Skeletal muscle satellite cell (primary cell): ENCODE data around the gene GNG12.
A peak's percentile ranks its signal among the peaks of the same experiment; 100 is the strongest.

Source experiments
- H3K27me3 ChIP-seq: 2 replicates; pipeline ENCODE4 v1.7.0; 2013; ENCODE audit warnings: low read length; ENCODE audit not compliant: control insufficient read depth, insufficient read depth
- H3K36me3 ChIP-seq: 2 replicates; pipeline ENCODE4 v1.7.0; 2013; ENCODE audit warnings: mild to moderate bottlenecking, control low read depth, low read length; ENCODE audit not compliant: insufficient read depth
- H3K4me1 ChIP-seq: 2 replicates; pipeline ENCODE4 v1.7.0; 2013; ENCODE audit warnings: low read length; ENCODE audit not compliant: control insufficient read depth, insufficient read depth
- H3K4me2 ChIP-seq: 2 replicates; pipeline ENCODE4 v1.7.0; 2013; ENCODE audit warnings: mild to moderate bottlenecking, low read length
- H3K4me3 ChIP-seq: 2 replicates; pipeline ENCODE4 v1.7.0; 2013; ENCODE audit warnings: low read length
- H3K9ac ChIP-seq: 2 replicates; pipeline ENCODE4 v1.7.0; 2013; ENCODE audit warnings: mild to moderate bottlenecking, low read depth, low read length, moderate library complexity
- H3K9me3 ChIP-seq: replicated peaks from 2 replicates; pipeline ENCODE4 v1.7.0; 2013; ENCODE audit warnings: mild to moderate bottlenecking, control low read depth, low read length

Gene GNG12

GRCh38 chr1:67683766-67684525 is 149.3 kb downstream of the GNG12 start:
- peak overlapping the region; percentile 75 for H3K9ac ChIP-seq
- H3K27me3 ChIP-seq, result no peaks in the 10 kb centered on the region
- H3K4me2 ChIP-seq, result peak overlapping the region; percentile 83
- H3K9me3 ChIP-seq, result no peaks in the 10 kb centered on the region
- peaks cover 26% of the 10 kb centered on the region for H3K36me3 ChIP-seq
- peaks cover 38% of the 10 kb centered on the region for H3K4me1 ChIP-seq
- H3K4me3 ChIP-seq, result peak overlapping the region; percentile 65

DNA sequence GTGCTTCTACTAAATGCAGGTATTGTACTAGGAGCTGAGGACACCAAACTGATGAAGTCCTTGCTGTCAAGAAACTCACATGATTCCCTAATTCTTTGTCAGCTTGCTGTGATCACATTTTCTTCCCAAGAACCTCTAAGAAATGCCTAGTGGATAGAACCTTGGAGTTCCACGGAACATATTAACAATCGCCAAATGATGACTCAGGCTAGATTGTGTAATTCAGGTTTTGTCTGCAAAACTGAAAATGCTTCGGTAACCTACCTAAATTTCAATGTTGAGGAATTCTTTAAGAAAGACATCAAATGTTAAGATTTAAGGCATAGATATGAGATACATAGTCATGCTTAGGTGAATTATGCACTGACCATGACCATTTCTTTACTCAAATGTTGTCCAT is 150.0 kb downstream of the GNG12 start:
- Histone ChIP-seq H3K36me3 (peaks cover 20% of the 10 kb centered on the region), H3K9me3 (no peaks in the 10 kb centered on the region), H3K4me1 (peaks cover 33% of the 10 kb centered on the region), H3K27me3 (no peaks in the 10 kb centered on the region), H3K9ac (peak overlapping the region; percentile 75), H3K4me3 (peak overlapping the region; percentile 39), H3K4me2 (peak overlapping the region; percentile 83)

DNA sequence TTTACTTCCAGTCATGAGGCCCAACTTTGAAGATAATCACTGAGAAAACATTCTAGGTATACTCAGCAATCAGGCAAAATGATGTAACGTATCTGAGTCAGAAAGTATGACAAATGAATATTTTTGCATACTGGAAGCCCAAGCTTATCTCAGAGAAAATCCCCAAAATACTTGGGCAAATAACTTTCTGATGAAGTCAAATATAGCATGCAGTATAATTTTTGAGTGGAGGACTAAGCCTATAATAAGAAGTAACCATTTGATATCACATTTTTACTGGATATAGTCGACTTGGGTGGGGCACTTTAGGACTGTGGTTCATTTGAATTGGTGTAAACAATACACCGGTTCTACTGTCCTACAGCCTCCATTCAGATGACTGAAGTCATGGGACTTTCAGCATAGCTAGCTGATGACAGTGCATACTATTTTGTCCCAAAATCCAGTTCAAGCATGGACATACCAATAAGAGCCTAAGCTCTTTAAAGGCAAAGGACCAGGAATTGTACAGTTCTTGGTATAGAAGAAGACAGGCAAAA is 150.5 kb downstream of the GNG12 start:
- Histone ChIP-seq H3K9me3 (no peaks in the 10 kb centered on the region), H3K9ac (peak overlapping the region; percentile 53), H3K27me3 (no peaks in the 10 kb centered on the region), H3K4me1 (peaks cover 28% of the 10 kb centered on the region), H3K4me3 (peak overlapping the region; percentile 29), H3K36me3 (peaks cover 14% of the 10 kb centered on the region), H3K4me2 (peak overlapping the region; percentile 83)

GRCh38 chr1:67680486-67680885 is 152.8 kb downstream of the GNG12 start:
- Histone ChIP-seq H3K4me2 (no peak overlapping the region), H3K36me3 (no peaks in the 10 kb centered on the region), H3K4me1 (peaks cover 30% of the 10 kb centered on the region), H3K27me3 (no peaks in the 10 kb centered on the region), H3K9ac (no peak overlapping the region), H3K9me3 (no peaks in the 10 kb centered on the region), H3K4me3 (no peak overlapping the region)

- Histone ChIP-seq H3K9me3 (no peaks in the 10 kb centered on the region), H3K9ac (no peak overlapping the region), H3K4me1 (peaks cover 36% of the 10 kb centered on the region), H3K4me3 (no peak overlapping the region), H3K36me3 (no peaks in the 10 kb centered on the region), H3K27me3 (no peaks in the 10 kb centered on the region), H3K4me2 (no peak overlapping the region)
These were observed 153.6 kb downstream of the GNG12 start for GRCh38 chr1:67679691-67680090.

DNA sequence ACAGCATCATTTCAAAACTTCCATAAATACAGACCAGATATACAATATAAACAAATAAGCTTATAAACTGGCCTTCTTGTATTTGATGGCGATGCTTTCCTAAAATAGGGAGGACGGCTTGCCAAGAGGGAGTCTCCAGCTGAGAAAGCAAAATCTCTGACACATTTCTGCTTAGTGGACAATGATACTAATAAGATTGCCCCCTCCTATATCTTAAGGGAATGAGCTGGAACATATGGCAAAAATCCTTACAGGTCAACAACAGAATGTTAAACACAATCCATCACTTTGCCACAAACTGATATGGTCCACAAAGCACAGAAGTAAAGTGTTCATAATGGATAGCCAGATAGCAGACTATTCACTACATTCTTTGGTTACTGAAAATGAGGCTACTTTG is 155.3 kb downstream of the GNG12 start:
- Histone ChIP-seq H3K4me3 (no peak overlapping the region), H3K4me2 (no peak overlapping the region), H3K36me3 (no peaks in the 10 kb centered on the region), H3K27me3 (no peaks in the 10 kb centered on the region), H3K9ac (no peak overlapping the region), H3K9me3 (no peaks in the 10 kb centered on the region), H3K4me1 (peaks cover 23% of the 10 kb centered on the region)

DNA sequence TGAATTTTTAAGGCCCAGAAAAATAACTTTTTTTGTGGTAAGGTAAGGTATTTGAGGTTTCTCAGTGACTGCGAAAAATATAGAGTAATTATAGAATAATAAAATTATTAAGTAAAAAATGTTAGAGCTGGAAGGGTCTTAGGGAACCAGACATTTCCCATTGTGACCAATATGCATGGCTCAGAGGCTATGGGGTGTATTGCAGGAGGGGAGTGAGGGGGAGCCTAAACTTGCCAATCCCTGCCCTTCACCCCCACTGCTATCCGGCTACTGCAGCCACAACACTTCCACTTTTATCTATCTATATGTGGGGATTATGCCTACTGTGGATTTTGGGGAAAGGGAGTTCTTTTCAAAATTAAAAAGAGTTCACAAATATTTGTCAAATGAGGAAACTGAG is 155.9 kb downstream of the GNG12 start:
- no peak overlapping the region for H3K9ac ChIP-seq
- no peaks in the 10 kb centered on the region for H3K36me3 ChIP-seq
- H3K4me2 ChIP-seq, result no peak overlapping the region
- H3K4me1 ChIP-seq, result peaks cover 20% of the 10 kb centered on the region
- H3K27me3 ChIP-seq, result no peaks in the 10 kb centered on the region
- H3K4me3 ChIP-seq, result no peak overlapping the region
- H3K9me3 ChIP-seq, result no peaks in the 10 kb centered on the region

DNA sequence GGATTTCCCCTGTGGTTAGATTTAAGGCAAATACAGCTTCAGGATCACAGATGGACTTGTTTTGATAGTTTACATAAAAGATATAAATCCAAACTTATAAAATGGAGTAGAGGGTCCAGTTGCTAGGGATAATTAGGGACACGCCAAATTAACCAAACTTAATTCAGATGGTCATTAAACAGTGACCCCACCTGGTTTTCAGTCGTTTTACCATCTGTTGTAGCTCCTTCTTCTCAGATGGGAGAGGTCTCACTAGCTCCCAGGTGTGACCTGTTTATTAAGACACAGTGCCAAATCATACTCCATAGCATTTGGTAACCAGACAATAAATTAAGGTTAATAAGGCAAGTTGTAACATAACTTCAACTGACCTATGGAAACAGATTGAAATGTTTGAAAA is 156.3 kb downstream of the GNG12 start:
- Histone ChIP-seq H3K4me2 (no peak overlapping the region), H3K4me3 (no peak overlapping the region), H3K36me3 (no peaks in the 10 kb centered on the region), H3K9ac (no peak overlapping the region), H3K27me3 (no peaks in the 10 kb centered on the region), H3K4me1 (peaks cover 15% of the 10 kb centered on the region), H3K9me3 (no peaks in the 10 kb centered on the region)

DNA sequence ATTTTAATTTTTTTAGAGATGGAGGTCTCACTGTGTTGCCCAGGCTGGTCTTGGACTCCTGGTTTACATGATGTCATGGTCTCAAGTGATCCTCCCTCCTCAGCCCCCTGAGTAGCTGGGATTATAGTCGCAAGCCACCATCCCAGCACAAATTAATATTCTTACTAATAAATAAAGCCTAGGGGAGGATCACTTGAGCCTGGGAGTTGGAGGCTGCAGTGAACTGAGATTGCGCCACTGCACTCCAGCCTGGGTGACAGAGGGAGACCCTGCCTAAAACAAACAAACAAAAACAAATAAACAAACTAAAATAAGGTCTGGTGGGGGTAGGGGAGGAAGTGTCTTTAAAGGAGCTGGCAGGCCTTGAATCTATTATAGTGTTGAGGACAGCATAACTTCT is 157.0 kb downstream of the GNG12 start:
- Histone ChIP-seq H3K27me3 (no peaks in the 10 kb centered on the region), H3K9me3 (no peaks in the 10 kb centered on the region), H3K36me3 (no peaks in the 10 kb centered on the region), H3K4me1 (peaks cover 14% of the 10 kb centered on the region), H3K9ac (no peak overlapping the region), H3K4me3 (no peak overlapping the region), H3K4me2 (no peak overlapping the region)

DNA sequence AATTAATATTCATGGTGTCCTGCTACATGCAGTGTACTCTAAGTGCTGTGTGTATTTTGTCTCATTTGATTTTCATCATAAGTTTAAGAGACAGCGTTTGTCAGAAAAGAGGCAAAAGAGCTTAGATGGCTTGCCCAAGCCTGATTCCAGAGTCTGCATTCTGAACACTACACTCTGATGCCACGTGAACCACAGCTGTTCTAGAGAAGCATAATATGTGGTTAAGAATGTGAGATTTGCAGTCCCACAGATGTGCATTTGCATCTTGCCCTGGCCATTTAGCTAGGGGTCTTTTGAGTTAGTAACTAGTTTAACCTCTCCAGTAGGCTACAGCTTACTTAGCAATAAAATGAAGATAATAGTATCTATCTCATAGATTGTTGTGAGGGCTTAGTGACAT is 157.5 kb downstream of the GNG12 start:
- H3K4me2 ChIP-seq, result no peak overlapping the region
- no peaks in the 10 kb centered on the region for H3K27me3 ChIP-seq
- H3K9me3 ChIP-seq, result no peaks in the 10 kb centered on the region
- H3K4me3 ChIP-seq, result no peak overlapping the region
- peaks cover 14% of the 10 kb centered on the region for H3K4me1 ChIP-seq
- no peak overlapping the region for H3K9ac ChIP-seq
- no peaks in the 10 kb centered on the region for H3K36me3 ChIP-seq

GRCh38 chr1:67674260-67675011 is 158.8 kb downstream of the GNG12 start:
- H3K27me3 ChIP-seq, result no peaks in the 10 kb centered on the region
- H3K4me3 ChIP-seq, result no peak overlapping the region
- H3K4me1 ChIP-seq, result peaks cover 14% of the 10 kb centered on the region
- H3K9me3 ChIP-seq, result no peaks in the 10 kb centered on the region
- H3K36me3 ChIP-seq, result no peaks in the 10 kb centered on the region
- H3K4me2 ChIP-seq, result peak overlapping the region; percentile 9
- H3K9ac ChIP-seq, result no peak overlapping the region
